Fibroblast of the conjunctiva (primary cell): Measurements from ENCODE around the gene MYL5.
"Not testable (repeated sequence)": the region's sequence is repeated elsewhere in the genome, so short reads cannot be mapped to it uniquely, and the experiment has no call there.

Source experiments
- DNase-seq: peaks from one replicate; pipeline ENCODE4 v3.0.0-alpha.2; 2010; ENCODE audit warnings: low read depth

The MYL5 gene

DNA sequence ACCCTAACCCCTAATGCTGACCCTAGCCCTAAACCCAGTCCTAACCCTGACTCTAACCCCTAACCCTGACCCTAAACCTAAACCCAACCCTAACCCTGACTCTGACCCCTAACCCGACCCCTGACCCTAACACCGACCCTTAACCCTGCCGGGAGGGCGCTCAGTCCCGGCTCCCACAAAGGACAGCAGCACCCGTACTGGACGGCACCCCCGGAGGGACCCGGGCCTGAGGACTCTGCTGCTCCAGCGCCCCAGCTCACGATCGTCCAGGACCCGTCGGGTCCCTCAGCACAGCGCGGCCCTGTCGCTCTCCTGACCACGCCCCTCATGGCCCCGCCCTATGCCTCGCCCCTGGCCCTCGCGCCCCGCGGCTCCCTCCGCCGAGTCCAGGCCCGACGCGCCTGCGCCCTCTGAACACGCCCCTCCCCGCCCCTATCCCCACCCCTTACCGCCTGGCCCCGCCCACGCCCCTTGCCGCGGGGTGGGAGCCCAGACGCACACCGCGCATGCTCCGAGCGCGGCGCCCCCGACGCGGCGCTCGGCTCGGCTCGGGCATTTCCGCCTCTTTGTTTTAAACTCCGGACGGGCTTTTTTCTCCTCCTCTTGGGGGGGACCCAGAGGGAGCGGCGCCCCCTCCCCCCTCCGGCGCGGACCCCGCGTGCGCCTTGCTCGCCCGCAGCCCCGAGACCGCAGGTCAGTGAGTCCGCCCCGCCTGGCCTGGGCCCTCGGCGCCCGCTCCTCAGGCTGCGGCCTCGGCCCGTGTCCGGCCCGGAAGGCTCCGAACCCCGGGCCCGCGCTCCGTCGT, 31.1 kb downstream of the MYL5 start, which contains the start of gene PCGF3:
PCGF3 (plus strand) TSS at position 555 of the 805 bp plus-strand sequence. CDS start 27,849 bp downstream, outside the sequence.
- peak; percentile 93 for DNase-seq

DNA sequence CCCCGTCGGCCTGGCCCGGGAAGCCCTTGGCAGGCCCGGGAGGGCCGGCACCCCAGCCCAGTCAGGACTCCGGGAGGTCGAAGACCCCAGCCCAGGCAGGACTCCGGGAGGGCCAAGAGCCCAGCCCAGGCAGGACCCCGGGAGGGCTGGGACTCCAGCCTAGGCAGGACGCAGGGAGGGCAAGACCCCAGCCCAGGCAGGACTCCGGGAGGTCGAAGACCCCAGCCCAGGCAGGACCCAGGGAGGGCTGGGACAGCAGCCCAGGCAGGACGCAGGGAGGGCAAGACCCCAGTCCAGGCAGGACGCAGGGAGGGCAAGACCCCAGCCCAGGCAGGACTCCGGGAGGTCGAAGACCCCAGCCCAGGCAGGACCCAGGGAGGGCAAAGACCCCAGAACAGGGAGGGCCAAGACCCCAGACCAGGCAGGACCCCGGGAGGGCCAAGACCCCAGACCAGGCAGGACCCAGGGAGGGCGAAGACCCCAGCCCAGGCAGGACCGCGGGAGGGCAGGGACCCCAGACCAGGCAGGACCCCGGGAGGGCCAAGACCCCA, 31.8 kb downstream of the MYL5 start:
- DNase-seq, result not testable (repeated sequence)

DNA sequence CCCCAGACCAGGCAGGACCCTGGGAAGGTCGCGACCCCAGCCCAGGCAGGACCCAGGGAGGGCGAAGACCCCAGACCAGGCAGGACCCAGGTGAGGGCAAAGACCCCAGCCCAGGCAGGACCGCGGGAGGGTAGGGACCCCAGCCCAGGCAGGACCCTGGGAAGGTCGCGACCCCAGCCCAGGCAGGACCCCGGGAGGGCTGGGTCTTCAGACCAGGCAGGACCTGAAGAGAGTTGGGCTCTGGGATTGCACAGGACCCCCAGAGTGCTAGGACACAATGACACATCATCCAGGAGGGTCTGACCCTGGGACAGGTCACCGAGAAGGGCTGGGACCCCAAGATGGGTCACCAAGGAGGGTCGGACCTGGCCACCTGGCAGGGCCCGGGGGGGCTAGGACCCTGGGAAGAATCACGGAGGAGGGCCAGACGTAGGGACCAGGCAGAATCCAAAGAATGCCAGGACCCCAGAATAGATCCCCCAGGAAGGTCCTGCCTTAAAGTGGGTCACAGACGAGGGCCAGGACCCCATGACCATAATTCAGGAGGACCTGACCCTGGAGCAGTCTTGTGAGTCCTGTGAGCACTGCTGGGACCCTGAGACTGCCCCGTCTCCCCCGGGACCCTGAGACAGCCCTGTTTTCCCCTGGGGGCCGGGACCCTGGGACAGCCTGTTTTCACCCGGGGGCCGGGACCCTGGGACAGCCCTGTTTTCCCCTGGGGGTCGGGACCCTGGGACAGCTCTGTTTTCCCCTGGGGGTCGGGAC, 32.7 kb downstream of the MYL5 start:
- no peak for DNase-seq

DNA sequence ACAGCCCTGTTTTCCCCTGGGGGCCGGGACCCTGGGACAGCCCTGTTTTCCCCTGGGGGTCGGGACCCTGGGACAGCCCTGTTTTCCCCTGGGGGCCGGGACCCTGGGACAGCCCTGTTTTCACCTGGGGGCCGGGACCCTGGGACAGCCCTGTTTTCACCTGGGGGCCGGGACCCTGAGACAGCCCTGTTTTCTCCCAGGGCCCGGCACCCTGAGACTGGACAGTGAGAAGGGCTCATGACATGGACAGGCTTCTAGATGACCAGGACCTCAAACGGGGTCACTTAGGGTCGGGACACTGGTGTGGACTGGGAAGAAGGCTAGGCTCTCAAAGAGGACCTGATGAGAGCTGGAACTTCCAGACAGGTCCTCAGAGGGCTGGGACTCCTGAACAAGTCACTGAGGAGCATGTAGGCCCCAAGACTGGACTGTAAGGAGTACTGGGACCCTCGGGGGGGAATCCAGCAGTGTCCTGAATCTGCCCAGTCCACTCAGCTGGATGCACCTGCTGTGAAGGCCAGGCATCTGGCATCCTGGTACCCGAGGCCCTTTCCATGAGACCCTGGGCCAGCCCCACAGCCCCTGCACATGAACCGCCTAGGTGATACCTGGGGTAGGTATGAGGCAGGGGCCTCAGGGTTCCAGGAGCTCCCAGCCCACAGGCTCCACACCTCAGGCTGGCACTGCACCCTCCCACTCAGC, 33.7 kb downstream of the MYL5 start:
- DNase-seq, result no peak

DNA sequence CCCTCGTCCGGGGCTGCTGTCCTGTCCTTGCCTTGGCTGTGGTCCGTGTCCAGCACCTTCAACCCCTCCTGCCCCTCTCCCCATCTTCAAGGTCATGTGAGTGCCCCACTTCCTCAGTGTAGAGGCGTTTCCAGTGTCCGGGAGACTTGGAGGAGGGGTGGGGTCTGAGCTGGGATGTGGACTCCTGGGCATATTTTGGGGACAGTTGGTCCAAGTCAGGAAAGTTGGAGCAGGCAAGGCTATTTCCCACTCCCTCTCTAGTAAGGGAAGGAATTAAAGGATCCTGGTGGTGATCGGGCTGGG, 34.2 kb downstream of the MYL5 start:
- DNase-seq, result no peak

DNA sequence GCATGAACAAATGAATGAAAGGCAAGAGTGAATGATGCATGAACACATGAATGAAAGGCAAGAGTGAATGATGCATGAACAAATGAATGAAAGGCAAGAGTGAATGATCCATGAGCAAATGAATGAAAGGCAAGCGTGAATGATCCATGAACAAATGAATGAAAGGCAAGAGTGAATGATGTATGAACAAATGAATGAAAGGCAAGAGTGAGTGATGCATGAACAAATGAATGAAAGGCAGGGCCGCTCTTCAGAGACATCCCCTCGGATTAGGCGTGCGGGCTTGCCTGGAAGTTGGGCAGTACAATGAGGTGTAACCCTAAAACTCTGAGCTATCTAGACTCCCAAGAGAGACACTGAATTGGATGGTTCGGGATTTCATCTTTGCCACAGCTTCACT, 35.0 kb downstream of the MYL5 start:
- no peak for DNase-seq

DNA sequence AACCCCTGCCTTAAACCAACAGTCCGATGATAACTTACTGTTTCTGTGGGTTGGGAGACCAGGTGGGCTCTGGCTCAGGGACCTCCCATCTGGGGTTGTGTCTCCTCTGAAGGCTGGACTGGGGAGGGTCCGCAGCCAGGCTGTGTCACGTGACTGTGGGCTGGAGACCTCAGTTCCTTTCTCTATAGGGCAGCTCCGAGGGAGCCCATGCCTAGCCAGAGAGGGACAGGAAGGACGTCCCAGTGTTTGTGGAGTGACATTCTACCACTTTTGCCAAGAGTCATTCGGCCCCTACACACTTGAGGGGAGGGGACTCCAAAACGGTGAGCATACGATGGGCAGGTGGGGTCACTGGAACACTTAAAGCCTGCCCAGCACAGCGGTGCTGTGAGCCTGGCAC, 35.8 kb downstream of the MYL5 start:
- DNase-seq, result no peak

DNA sequence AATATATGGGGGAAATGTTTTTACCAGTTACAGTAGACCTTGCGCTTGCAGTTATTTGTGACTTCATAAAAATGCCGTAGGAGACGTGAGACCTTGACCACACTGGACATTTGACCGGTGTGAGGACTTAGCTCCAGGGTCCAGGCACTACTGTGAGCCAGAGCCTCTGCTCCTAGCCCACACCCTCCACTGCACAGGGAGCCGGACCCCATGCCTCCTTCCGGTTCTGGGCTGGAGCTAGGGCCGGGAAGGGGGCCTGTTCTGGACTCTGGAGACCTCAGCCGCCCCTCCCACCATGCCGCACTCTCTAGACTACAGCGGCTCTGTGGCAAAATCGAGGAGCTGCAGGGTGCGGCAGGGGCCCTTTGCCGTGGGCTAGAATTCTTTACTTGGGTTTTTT, 36.6 kb downstream of the MYL5 start:
- DNase-seq, result no peak

DNA sequence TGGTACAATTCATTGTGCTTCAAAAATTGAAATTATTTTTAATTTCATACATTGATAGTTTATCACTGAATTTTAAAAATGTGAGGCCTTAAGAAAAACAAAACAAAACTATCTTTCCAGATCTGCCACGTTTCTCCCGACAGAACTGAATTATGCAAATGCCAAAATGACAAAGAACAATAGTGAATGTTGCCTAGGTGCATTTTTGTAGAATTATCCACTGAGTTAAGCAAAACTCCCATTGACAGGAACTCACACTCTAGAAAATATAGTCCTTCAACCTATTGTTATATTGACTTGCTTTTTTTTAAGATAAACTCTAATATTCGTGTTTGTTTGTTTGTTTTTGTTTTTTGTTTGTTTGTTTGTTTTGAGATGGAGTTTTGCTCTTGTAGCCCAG, 37.8 kb downstream of the MYL5 start:
- DNase-seq, result no peak

DNA sequence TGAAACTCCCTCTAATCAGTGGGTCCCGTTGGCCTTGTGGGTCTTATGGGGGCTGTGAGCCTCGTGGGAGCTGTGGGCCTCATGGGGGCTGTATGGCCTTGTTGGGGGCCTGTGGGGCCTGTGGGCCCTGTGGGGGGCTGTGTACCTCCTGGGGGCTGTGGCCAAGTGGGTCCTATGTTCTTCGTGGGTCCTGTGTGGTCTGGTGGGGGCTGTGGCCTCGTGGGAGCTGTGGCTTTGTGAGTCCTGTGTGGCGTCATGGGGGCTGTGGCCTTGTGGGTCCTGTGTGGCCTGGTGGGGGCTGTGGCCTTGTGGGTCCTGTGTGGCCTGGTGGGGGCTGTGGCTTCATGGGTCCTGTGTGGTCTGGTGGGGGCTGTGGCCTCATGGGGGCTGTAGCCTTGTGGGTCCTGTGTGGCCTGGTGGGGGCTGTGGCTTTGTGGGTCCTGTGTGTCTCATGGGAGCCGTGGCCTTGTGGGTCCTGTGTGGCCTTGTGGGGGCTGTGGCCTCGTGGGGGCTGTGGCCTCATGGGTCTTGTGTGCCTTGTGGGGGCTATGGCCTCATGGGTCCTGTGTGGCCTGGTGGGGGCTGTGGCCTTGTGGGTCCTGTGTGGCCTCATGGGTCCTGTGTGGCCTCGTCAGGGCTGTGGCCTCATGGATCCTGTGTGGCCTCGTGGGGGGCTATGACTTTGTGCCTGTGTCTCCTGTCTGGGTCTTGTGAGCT, 38.7 kb downstream of the MYL5 start:
- DNase-seq, result no peak

DNA sequence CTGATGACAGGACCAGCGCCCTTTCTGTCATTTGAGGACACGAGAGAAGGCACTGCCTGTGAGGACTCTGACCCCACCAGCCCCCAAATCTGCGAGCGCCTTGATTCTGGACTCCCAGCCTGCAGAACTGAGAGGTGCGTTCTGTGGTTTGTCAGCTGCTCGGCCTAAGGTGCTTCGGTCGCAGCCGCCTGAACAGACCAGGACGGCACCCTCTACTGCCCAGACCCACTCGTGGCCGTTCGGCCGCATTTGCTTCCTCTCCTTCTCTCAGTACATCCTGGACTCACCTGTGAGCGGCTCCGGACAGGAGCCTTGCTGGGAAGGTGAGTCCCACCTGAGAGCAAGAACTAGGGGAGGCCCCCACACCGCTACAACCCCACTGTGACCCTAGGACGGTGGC, 39.7 kb downstream of the MYL5 start:
- DNase-seq, result no peak

DNA sequence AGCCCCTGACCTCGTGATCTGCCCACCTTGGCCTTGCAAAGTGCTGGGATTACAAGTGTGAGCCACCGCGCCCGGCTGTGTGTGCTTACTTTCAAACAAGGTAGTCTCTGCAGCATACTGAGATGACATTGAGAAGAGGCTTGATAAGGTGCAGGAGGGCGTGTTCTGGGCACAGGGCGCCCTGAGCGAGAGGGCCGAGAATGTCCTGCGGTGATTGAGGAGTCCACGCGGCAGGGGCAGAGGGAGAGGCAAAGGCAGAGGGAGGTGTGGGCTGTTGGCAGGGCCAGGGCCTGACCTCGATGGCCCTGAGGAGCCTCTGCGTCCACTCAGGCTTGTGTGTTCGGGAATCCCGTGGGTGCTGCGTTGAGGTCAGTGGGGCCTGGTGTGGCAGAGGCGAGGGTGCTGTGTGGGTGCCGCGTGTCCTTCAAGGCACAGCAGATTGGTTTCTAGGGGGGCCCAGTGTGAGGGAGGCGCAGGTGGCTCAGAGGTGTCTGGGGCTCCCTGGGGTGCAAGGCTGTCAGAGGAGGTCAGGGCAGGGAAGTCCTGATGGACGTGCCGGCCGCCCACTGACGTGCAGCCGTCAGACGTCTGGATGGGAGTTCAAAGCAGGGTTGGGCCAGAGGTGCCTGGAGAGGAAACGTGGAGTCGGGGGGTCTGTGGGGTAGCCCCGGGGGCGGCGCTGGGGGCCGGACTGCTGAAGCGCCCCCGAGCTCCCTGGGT, 43.4 kb downstream of the MYL5 start:
- DNase-seq, result no peak

DNA sequence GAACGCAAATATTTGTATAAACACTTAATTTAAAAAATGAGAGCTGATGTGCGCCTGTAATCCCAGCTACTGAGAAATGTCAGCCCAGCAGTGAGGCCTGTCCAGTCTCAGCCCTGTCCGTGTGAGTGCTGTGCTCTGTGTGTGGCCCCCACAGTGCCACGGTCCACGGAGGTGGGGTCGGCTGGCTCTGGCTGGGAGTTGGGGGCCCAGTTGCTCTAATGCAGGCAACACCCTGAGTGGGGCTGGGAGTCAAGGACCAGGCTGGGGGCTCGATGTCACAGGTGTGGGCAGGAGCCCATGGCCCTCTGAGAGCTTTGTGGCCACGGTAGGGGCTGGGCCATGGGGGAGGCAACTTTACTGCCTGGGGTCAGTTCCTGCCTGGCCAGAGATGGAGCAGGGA, 44.1 kb downstream of the MYL5 start:
- no peak for DNase-seq

DNA sequence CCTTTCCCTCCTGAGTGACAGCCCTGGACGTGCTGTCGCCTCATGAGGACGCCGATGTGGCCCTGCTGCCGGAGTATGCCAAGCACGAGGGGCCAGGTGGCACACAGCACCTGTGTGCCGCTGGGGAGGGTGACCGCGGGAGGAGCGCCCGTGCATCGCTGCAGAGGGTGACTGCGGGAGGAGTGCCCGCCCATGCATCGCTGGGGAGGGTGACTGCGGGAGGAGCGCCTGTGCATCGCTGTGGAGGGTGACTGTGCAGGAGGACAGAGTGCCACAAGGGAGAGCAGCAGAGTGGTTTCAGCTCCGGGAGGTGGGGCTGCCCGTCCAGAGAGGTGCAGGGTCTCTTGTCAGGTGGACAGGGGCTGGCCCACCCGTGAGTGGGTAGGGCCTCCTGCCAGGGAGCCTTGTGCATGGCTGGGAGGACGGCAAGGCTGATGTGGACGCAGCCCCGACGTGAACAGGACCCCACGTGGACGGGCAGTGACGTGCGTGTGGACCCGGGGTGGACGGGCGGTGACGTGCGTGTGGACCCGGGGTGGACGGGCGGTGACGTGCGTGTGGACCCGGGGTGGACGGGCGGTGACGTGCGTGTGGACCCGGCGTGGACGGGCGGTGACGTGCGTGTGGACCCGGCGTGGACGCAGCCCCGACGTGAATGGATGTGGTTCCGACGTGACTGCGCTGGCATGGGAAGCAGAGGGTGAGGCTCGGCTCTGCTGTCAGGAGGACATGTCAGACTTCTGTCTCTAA, 45.9 kb downstream of the MYL5 start:
- DNase-seq, result no peak

DNA sequence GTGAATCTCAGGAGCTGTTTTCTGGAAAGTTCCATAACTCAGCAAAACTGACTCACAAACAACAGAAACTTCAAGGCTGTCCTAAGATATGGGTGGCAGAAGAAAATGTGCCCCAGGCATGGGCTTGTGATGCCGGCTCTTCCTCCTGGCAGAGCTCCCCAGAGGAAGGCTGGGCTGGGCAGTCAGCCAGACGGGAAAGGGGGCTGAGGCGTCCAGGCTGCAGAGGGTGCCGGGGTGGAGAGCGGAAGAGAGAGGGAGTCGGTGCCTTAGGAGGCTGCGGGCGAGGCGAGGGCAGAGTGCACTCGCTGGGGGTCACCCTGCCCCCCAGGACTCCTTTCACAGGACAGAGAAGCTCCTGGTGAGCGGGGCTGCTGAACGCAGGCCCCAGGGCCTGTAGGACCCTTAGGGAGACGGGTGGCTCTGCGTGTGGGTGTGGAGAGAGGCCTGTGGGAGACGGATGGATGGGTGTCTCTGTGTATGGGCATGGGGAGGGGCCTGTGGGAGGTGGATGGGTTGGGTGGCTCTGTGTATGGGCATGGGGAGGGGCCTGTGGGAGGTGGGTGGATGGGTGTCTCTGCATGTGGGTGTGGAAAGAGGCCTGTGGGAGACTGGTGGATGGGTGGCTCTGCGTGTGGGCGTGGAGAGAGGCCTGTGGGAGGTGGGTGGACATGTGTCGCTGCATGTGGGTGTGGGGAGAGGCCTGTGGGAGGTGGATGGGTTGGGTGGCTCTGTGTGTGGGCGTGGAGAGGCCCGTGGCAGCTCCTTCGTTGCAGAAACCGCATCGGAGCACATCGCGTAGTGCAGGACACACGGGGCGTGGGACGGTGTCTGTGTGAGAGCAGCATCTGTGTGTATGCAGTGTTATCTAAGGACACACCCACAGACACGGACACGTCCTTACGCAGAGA, 47.2 kb downstream of the MYL5 start:
- no peak for DNase-seq

DNA sequence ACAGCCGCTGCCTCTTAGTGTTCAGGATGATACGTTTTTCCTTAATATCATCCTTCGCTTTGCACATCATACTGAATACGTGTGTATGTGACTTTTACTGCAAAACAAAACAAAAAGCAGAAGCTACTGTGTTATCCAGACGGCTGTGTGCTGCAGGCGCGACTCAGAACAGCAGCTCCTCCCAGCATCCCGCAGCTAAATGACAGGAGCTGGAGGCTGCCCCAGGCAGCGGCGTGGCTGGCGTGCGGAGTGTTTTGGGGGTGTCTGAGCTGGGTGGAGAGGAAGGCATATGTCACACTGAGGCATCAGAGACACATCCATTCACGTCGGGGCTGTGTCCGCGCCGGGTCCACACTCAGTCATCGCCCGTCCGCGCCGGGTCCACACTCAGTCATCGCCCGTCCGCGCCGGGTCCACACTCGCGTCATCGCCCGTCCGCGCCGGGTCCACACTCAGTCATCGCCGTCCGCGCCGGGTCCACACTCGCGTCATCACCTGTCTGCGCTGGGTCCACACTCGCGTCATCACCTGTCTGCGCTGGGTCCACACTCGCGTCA, 47.9 kb downstream of the MYL5 start:
- DNase-seq, result no peak

DNA sequence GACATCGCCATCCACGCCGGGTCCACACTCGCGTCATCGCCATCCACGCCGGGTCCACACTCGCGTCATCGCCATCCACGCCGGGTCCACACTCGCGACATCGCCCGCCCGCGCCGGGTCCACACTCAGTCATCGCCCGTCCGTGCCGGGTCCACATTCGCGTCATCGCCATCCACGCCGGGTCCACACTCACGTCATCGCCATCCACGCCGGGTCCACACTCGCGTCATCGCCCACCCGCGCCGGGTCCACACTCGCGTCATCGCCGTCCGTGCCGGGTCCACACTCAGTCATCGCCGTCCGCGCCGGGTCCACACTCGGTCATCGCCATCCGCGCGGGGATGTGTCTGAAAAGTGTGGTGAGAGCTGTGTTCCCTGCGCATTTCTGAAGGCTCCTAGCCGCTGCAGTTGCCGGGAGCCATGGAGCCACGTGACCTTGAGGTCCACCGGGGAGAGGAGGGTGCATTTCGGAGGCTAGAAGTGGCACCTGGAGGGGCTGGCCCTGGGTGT, 48.6 kb downstream of the MYL5 start:
- no peak for DNase-seq

DNA sequence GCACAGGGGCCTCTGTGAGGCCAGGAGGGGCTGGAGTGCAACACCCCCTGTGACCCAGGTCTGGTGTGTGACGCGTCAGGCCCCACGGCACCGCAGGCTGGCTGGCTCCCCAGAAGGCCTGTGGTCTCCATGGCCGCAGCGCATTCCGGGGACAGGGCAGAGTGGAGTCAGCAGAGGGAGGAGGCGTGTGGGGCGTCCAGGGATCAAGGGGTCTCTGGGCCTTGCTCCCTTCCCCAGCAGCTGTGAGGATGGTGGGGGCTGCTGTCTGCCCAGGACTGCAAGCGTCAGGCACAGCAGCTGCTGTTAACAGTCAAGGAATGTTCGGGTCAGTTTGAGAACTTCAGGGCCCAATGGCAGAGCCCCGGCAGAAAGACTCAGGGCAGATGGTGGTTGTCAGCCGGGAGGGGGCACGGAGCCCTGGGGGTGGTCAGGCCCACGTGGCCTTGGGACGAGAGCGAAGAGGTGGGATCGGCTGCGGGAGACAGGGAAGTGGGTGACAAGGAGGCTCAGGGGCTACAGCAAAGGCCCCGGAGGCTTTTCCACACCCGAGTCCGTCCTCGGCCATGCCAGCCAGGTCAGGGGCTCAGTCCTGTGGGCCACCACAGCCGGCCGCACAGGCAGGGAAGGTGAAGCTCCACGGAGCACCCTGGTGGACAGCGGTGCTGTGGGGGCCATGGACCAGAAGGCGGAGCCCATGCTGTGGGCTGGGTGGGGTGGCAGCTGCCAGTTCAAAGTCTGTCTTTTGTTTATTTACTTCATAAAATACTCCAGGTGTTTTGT, 49.6 kb downstream of the MYL5 start:
- DNase-seq, result no peak
